Liver (tissue), 9 donors: ENCODE data around the gene ORC3. TPM values are rescaled to one million over a fixed set of nuclear protein-coding genes. Genes with fewer than 3 reads are reported as not detected.

ENCODE experiments used
- DNase-seq: peaks from one replicate; pipeline ENCODE4 v3.0.0-alpha.2; 2017; ENCODE audit warnings: low spot score
- H3K27ac ChIP-seq, 2 donors: one replicate each; pipeline ENCODE4 v1.7.0; 2013; ENCODE audit warnings: inconsistent platforms in 2 of 2, low read length in 2 of 2, control low read depth in 1 of 2, low read depth in 1 of 2, mild to moderate bottlenecking in 1 of 2
- H3K27me3 ChIP-seq, 4 donors: one replicate each; pipeline versions ENCODE4 v1.6.1 to v1.7.0; 2013; ENCODE audit warnings: low read length in 3 of 4, inconsistent platforms in 1 of 4, mild to moderate bottlenecking in 1 of 4, moderate library complexity in 1 of 4; ENCODE audit not compliant: control insufficient read depth in 4 of 4, insufficient read depth in 4 of 4
- H3K36me3 ChIP-seq, 4 donors: one replicate each; pipeline versions ENCODE4 v1.6.1 to v1.7.0; 2013; ENCODE audit warnings: low read length in 3 of 4, mild to moderate bottlenecking in 3 of 4, low read depth in 1 of 4, moderate library complexity in 1 of 4; ENCODE audit not compliant: control insufficient read depth in 4 of 4, insufficient read depth in 3 of 4
- H3K4me1 ChIP-seq, 4 donors: one replicate each; pipeline versions ENCODE4 v1.6.1 to v1.7.0; 2013; ENCODE audit warnings: low read length in 3 of 4, mild to moderate bottlenecking in 3 of 4, moderate library complexity in 1 of 4; ENCODE audit not compliant: control insufficient read depth in 4 of 4, insufficient read depth in 4 of 4
- H3K4me3 ChIP-seq, 3 donors: one replicate each; pipeline versions ENCODE4 v1.6.1 to v1.7.0; 2013; ENCODE audit warnings: low read length in 3 of 3, control low read depth in 1 of 3, low read depth in 1 of 3, mild to moderate bottlenecking in 1 of 3
- H3K9ac ChIP-seq, 2 donors: one replicate each; pipeline ENCODE4 v1.7.0; 2013; ENCODE audit warnings: low read length in 2 of 2, mild to moderate bottlenecking in 2 of 2, moderate library complexity in 2 of 2, control low read depth in 1 of 2, low read depth in 1 of 2
- H3K9me3 ChIP-seq, 4 donors: one replicate each; pipeline versions ENCODE4 v1.6.1 to v1.7.0; 2013; ENCODE audit warnings: low read length in 3 of 4; ENCODE audit not compliant: control insufficient read depth in 4 of 4
- ATF3 ChIP-seq: IDR thresholded peaks from 2 replicates; pipeline ENCODE4 v1.6.1; 2016; ENCODE audit warnings: antibody characterized with exemption
- CTCF ChIP-seq: fragments of 150-350 bp; IDR thresholded peaks from 2 replicates; pipeline ENCODE4 v1.5.1; 2017; ENCODE audit warnings: improper control_type of control experiment, low read depth, low read length; ENCODE audit not compliant: missing input control
- EGR1 ChIP-seq, 2 donors: IDR thresholded peaks; 2 replicates each; pipeline ENCODE4 v1.6.1; 2016 to 2018; ENCODE audit warnings: antibody characterized with exemption in 2 of 2, low read depth in 2 of 2
- FOXA1 ChIP-seq: IDR thresholded peaks from 2 replicates; pipeline ENCODE4 v1.6.1; 2016; ENCODE audit warnings: antibody characterized with exemption
- FOXA2 ChIP-seq: IDR thresholded peaks from 2 replicates; pipeline ENCODE4 v1.6.1; 2016; ENCODE audit warnings: antibody characterized with exemption
- GABPA ChIP-seq, 2 donors: IDR thresholded peaks in 1 of 2; conservative IDR thresholded peaks in 1 of 2; 2 replicates each; pipeline ENCODE4 v1.6.1; 2016; ENCODE audit warnings: antibody characterized with exemption in 2 of 2, mild to moderate bottlenecking in 1 of 2, moderate library complexity in 1 of 2
- HNF4A ChIP-seq, 2 donors: conservative IDR thresholded peaks; 2 replicates each; pipeline ENCODE4 v1.6.1; 2016; ENCODE audit warnings: antibody characterized with exemption in 2 of 2, mild to moderate bottlenecking in 2 of 2
- HNF4G ChIP-seq: IDR thresholded peaks from 2 replicates; pipeline ENCODE4 v1.6.1; 2016; ENCODE audit warnings: antibody characterized with exemption
- JUND ChIP-seq, 2 donors: IDR thresholded peaks; 2 replicates each; pipeline ENCODE4 v1.6.1; 2016; ENCODE audit warnings: antibody characterized with exemption in 2 of 2
- MAX ChIP-seq: IDR thresholded peaks from 2 replicates; pipeline ENCODE4 v1.6.1; 2016; ENCODE audit warnings: antibody characterized with exemption
- NR2F2 ChIP-seq: IDR thresholded peaks from 2 replicates; pipeline ENCODE4 v1.6.1; 2016; ENCODE audit warnings: antibody characterized with exemption
- RAD21 ChIP-seq, 2 donors: IDR thresholded peaks; 2 replicates each; pipeline ENCODE4 v1.6.1; 2016; ENCODE audit warnings: antibody characterized with exemption in 2 of 2, mild to moderate bottlenecking in 2 of 2
- REST ChIP-seq: IDR thresholded peaks from 2 replicates; pipeline ENCODE4 v1.6.1; 2016; ENCODE audit warnings: antibody characterized with exemption, mild to moderate bottlenecking
- SP1 ChIP-seq: IDR thresholded peaks from 2 replicates; pipeline ENCODE4 v1.6.1; 2018; ENCODE audit warnings: antibody characterized with exemption, mild to moderate bottlenecking
- TAF1 ChIP-seq: conservative IDR thresholded peaks from 2 replicates; pipeline ENCODE4 v1.6.1; 2016; ENCODE audit warnings: antibody characterized with exemption, mild to moderate bottlenecking
- YY1 ChIP-seq: IDR thresholded peaks from 2 replicates; pipeline ENCODE4 v1.6.1; 2016; ENCODE audit warnings: antibody characterized with exemption, mild to moderate bottlenecking
- ZBTB33 ChIP-seq: IDR thresholded peaks from 2 replicates; pipeline ENCODE4 v1.6.1; 2016; ENCODE audit warnings: antibody characterized with exemption
- WGBS: extraction: QIAGEN DNeasy Blood & Tissue Kit; methylation state at CpG from one replicate; pipeline ENCODE4 v1.1.7; 2013; 5-methylcytosine and 5-hydroxymethylcytosine counted together
- polyA plus RNA-seq, 2 donors: library from polyadenylated mRNA; stranded (reverse) in 1 of 2; unstranded in 1 of 2; fragments of 200-250 nt in 1 of 2; fragments of >200 nt in 1 of 2; fragmentation: Nextera tagmentation in 1 of 2; extraction: Ambion mirVana in 1 of 2; gene quantifications; one replicate each; pipeline versions ENCODE4 v1.2.1 to v1.2.3, GENCODE V29; 2013 to 2015
- total RNA-seq, 2 donors: library from RNA; depleted of rRNA; stranded (reverse); fragments of >200 nt; gene quantifications; one replicate each; pipeline ENCODE4 v1.2.3, GENCODE V29; 2014
- donor health status: healthy.
- donor health status: healthy.
- donor health status: healthy.
- donor health status: healthy.
- donor health status: healthy.

ORC3 gene
- total and polyA plus RNA-seq, 4 donors = 5.2 to 14.5 (median 10.5) TPM

GRCh38 chr6:87558446-87558845 is 31.5 kb upstream of the ORC3 start:
- Histone ChIP-seq H3K36me3 (peaks cover 2 to 37% (median 26%) of the 10 kb centered on the region in 4 donors), H3K4me3 (no peak overlapping the region), H3K9ac (no peak overlapping the region), H3K27ac (no peak overlapping the region), H3K9me3 (no peaks in the 10 kb centered on the region), H3K4me1 (no peaks in the 10 kb centered on the region), H3K27me3 (no peaks in the 10 kb centered on the region)
- no peak for DNase-seq
- TF ChIP-seq EGR1 (IDR thresholded peaks at IDR 0.05; ENCODE audit: low read depth in 2 of 2) = no peak
- no peak for TF ChIP-seq CTCF
- TF ChIP-seq YY1 = no peak
- TF ChIP-seq FOXA2 = no peak
- no peak for TF ChIP-seq HNF4G
- TF ChIP-seq JUND (IDR thresholded peaks at IDR 0.05) = no peak
- no peak for TF ChIP-seq RAD21 (IDR thresholded peaks at IDR 0.05)
- no peak for TF ChIP-seq HNF4A (conservative IDR thresholded peaks at IDR 0.05)
- TF ChIP-seq ATF3 = no peak
- TF ChIP-seq ZBTB33 = no peak
- TF ChIP-seq MAX = no peak
- no peak for TF ChIP-seq REST
- no peak for TF ChIP-seq GABPA (IDR thresholded peaks at IDR 0.05 in 1 of 2, conservative IDR thresholded peaks at IDR 0.05 in 1 of 2)
- no peak for TF ChIP-seq TAF1
- no peak for TF ChIP-seq NR2F2
- no peak for TF ChIP-seq FOXA1

GRCh38 chr6:87561017-87561416 is 28.9 kb upstream of the ORC3 start:
- peaks cover 2 to 30% (median 27%) of the 10 kb centered on the region in 4 donors for H3K36me3 ChIP-seq
- TF ChIP-seq FOXA2 (no peak), REST (no peak), TAF1 (no peak), RAD21 (IDR thresholded peaks at IDR 0.05) (no peak), ATF3 (no peak), MAX (no peak), HNF4A (conservative IDR thresholded peaks at IDR 0.05) (no peak), SP1 (no peak), JUND (IDR thresholded peaks at IDR 0.05) (no peak), ZBTB33 (no peak)

More at GRCh38 chr6:87561017-87561416, 28.9 kb upstream of the ORC3 start:
- WGBS = 94% methylated on average over 1 of the region's 1 CpG
- no peak overlapping the region for H3K4me3 ChIP-seq
- H3K9ac ChIP-seq = no peak overlapping the region
- no peaks in the 10 kb centered on the region for H3K27me3 ChIP-seq
- no peaks in the 10 kb centered on the region for H3K4me1 ChIP-seq
- H3K9me3 ChIP-seq = no peaks in the 10 kb centered on the region
- DNase-seq = no peak
- H3K27ac ChIP-seq = no peak overlapping the region
